Activated naive CD8-positive, alpha-beta T cell treated with anti-CD3 and anti-CD28 coated beads, Interleukin-2, amount 50 U/mL, for 24 hours (primary cell): ENCODE results near the gene DTHD1.

Experiments
- ATAC-seq: fragments of 150-1000 bp; cut with Tn5 transposase; one replicate; pipeline ENCODE4 v1.10.0; 2021
- DNase-seq: peaks from one replicate; pipeline ENCODE4 v3.0.0; 2021
- H3K27ac Mint-ChIP-seq: one replicate; pipeline ENCODE4 v1.8.0; 2021; ENCODE audit warnings: mild to moderate bottlenecking, mixed read lengths
- H3K27me3 Mint-ChIP-seq: one replicate; pipeline ENCODE4 v1.8.0; 2021; ENCODE audit warnings: mixed read lengths
- H3K36me3 Mint-ChIP-seq: one replicate; pipeline ENCODE4 v1.8.0; 2021; ENCODE audit warnings: low read depth, mixed read lengths
- H3K4me1 Mint-ChIP-seq: one replicate; pipeline ENCODE4 v1.8.0; 2021; ENCODE audit warnings: mixed read lengths
- H3K4me3 Mint-ChIP-seq: one replicate; pipeline ENCODE4 v1.8.0; 2021; ENCODE audit warnings: mild to moderate bottlenecking, moderate library complexity, mixed read lengths
- H3K9me3 Mint-ChIP-seq: one replicate; pipeline ENCODE4 v1.8.0; 2021; ENCODE audit warnings: mixed read lengths

DTHD1 gene

GRCh38 chr4:36281384-36282106 lies at the start of gene DTHD1:
Gene DTHD1 (plus strand): TSS chr4:36281616. CDS start chr4:36281759, 143 bp downstream.
- peak; percentile 20 for DNase-seq
- Mint-ChIP-seq H3K27me3 (no peaks in the 10 kb centered on the region), H3K4me1 (peaks cover 78% of the 10 kb centered on the region), H3K27ac (peak within 1 kb of the TSS; percentile 60), H3K36me3 (no peaks in the 10 kb centered on the region), H3K9me3 (no peaks in the 10 kb centered on the region), H3K4me3 (peak within 1 kb of the TSS; percentile 15)
- ATAC-seq, result peak; percentile 72

GRCh38 chr4:36233567-36234266 lies 47.7 kb upstream of the DTHD1 start:
- Mint-ChIP-seq H3K9me3 (peaks cover 22% of the 10 kb centered on the region), H3K27ac (no peak overlapping the region), H3K4me3 (no peak overlapping the region), H3K27me3 (no peaks in the 10 kb centered on the region), H3K36me3 (peaks cover 48% of the 10 kb centered on the region), H3K4me1 (peaks cover 80% of the 10 kb centered on the region)
- DNase-seq, result no peak
- ATAC-seq, result no peak

- Mint-ChIP-seq H3K4me3 (no peak overlapping the region), H3K9me3 (peaks cover 22% of the 10 kb centered on the region), H3K27ac (peak overlapping the region; percentile 6), H3K4me1 (peaks cover 84% of the 10 kb centered on the region), H3K27me3 (no peaks in the 10 kb centered on the region), H3K36me3 (peaks cover 56% of the 10 kb centered on the region)
- ATAC-seq, result peak; percentile 69
- no peak for DNase-seq
Observed at GRCh38 chr4:36235306-36235705, 46.1 kb upstream of the DTHD1 start.

- Mint-ChIP-seq H3K27me3 (no peaks in the 10 kb centered on the region), H3K4me1 (peaks cover 85% of the 10 kb centered on the region), H3K36me3 (peaks cover 57% of the 10 kb centered on the region), H3K9me3 (peaks cover 22% of the 10 kb centered on the region), H3K4me3 (no peak overlapping the region), H3K27ac (peak overlapping the region; percentile 14)
- ATAC-seq (no peak), DNase-seq (no peak)
Observed at GRCh38 chr4:36236159-36236558, 45.3 kb upstream of the DTHD1 start.

GRCh38 chr4:36237366-36238313 lies 43.8 kb upstream of the DTHD1 start:
- no peaks in the 10 kb centered on the region for H3K27me3 Mint-ChIP-seq
- no peak overlapping the region for H3K4me3 Mint-ChIP-seq
- peaks cover 53% of the 10 kb centered on the region for H3K36me3 Mint-ChIP-seq
- H3K9me3 Mint-ChIP-seq, result peaks cover 17% of the 10 kb centered on the region
- H3K4me1 Mint-ChIP-seq, result peaks cover 83% of the 10 kb centered on the region
- DNase-seq (no peak), ATAC-seq (no peak)
- peak overlapping the region; percentile 13 for H3K27ac Mint-ChIP-seq

- Mint-ChIP-seq H3K27ac (peak overlapping the region; percentile 88), H3K9me3 (peaks cover 1% of the 10 kb centered on the region), H3K36me3 (peaks cover 28% of the 10 kb centered on the region), H3K27me3 (no peaks in the 10 kb centered on the region), H3K4me1 (peaks cover 68% of the 10 kb centered on the region), H3K4me3 (peak overlapping the region; percentile 88)
- ATAC-seq (no peak), DNase-seq (no peak)
Observed at GRCh38 chr4:36241771-36242170, 39.6 kb upstream of the DTHD1 start.

GRCh38 chr4:36242629-36243354 lies 38.6 kb upstream of the DTHD1 start:
- H3K36me3 Mint-ChIP-seq, result peaks cover 18% of the 10 kb centered on the region
- H3K27ac Mint-ChIP-seq, result peak overlapping the region; percentile 88
- peaks cover 61% of the 10 kb centered on the region for H3K4me1 Mint-ChIP-seq
- ATAC-seq (no peak), DNase-seq (no peak)
- H3K4me3 Mint-ChIP-seq, result peak overlapping the region; percentile 88
- H3K9me3 Mint-ChIP-seq, result no peaks in the 10 kb centered on the region
- no peaks in the 10 kb centered on the region for H3K27me3 Mint-ChIP-seq

- Mint-ChIP-seq H3K4me3 (peak overlapping the region; percentile 88), H3K9me3 (no peaks in the 10 kb centered on the region), H3K4me1 (peaks cover 54% of the 10 kb centered on the region), H3K27ac (peak overlapping the region; percentile 88), H3K36me3 (peaks cover 10% of the 10 kb centered on the region), H3K27me3 (no peaks in the 10 kb centered on the region)
- DNase-seq (peak; percentile 65), ATAC-seq (peak; percentile 38)
Observed at GRCh38 chr4:36243355-36244256, 37.8 kb upstream of the DTHD1 start.

- H3K36me3 Mint-ChIP-seq, result peaks cover 4% of the 10 kb centered on the region
- H3K4me3 Mint-ChIP-seq, result peak within 1 kb of the TSS; percentile 88
- H3K9me3 Mint-ChIP-seq, result no peaks in the 10 kb centered on the region
- H3K27me3 Mint-ChIP-seq, result no peaks in the 10 kb centered on the region
- DNase-seq (peak; percentile 75), ATAC-seq (peak; percentile 74)
- peaks cover 46% of the 10 kb centered on the region for H3K4me1 Mint-ChIP-seq
- peak within 1 kb of the TSS; percentile 88 for H3K27ac Mint-ChIP-seq
Observed at GRCh38 chr4:36244257-36245082, 36.9 kb upstream of the DTHD1 start, which contains the start of gene ARAP2. Gene ARAP2 (minus strand): TSS chr4:36244514. CDS start chr4:36229486, 15,028 bp downstream.

GRCh38 chr4:36249610-36250009 lies 31.8 kb upstream of the DTHD1 start:
- Mint-ChIP-seq H3K36me3 (no peaks in the 10 kb centered on the region), H3K27me3 (no peaks in the 10 kb centered on the region), H3K9me3 (no peaks in the 10 kb centered on the region), H3K4me1 (peaks cover 37% of the 10 kb centered on the region), H3K4me3 (no peak overlapping the region), H3K27ac (no peak overlapping the region)
- DNase-seq, result no peak
- ATAC-seq, result no peak

GRCh38 chr4:36251983-36252382 lies 29.4 kb upstream of the DTHD1 start:
- no peak overlapping the region for H3K27ac Mint-ChIP-seq
- H3K27me3 Mint-ChIP-seq, result no peaks in the 10 kb centered on the region
- H3K4me3 Mint-ChIP-seq, result no peak overlapping the region
- H3K9me3 Mint-ChIP-seq, result no peaks in the 10 kb centered on the region
- peaks cover 46% of the 10 kb centered on the region for H3K4me1 Mint-ChIP-seq
- no peaks in the 10 kb centered on the region for H3K36me3 Mint-ChIP-seq
- DNase-seq, result no peak
- ATAC-seq, result no peak

- no peaks in the 10 kb centered on the region for H3K27me3 Mint-ChIP-seq
- no peak for DNase-seq
- no peaks in the 10 kb centered on the region for H3K36me3 Mint-ChIP-seq
- H3K27ac Mint-ChIP-seq, result peak overlapping the region; percentile 1
- no peaks in the 10 kb centered on the region for H3K9me3 Mint-ChIP-seq
- no peak overlapping the region for H3K4me3 Mint-ChIP-seq
- H3K4me1 Mint-ChIP-seq, result peaks cover 45% of the 10 kb centered on the region
- no peak for ATAC-seq
Observed at GRCh38 chr4:36254371-36254770, 27.0 kb upstream of the DTHD1 start.
